GM18507 (cell line): ENCODE results near the gene THSD7B.
"Not testable (repeated sequence)": the region's sequence is repeated elsewhere in the genome, so short reads cannot be mapped to it uniquely, and the experiment has no call there.

Experiments
- DNase-seq: peaks from one replicate; pipeline ENCODE4 v3.0.0; 2011; ENCODE audit warnings: low read depth; ENCODE audit not compliant: insufficient read length; ENCODE audit errors: extremely low spot score
- FAIRE-seq: peaks from 2 replicates; lab custom pipeline; 2011; peaks lifted over from hg19 to GRCh38; lab: Jason Lieb, UNC

Gene THSD7B

GRCh38 chr2:137547842-137548241 is 782.5 kb downstream of the THSD7B start:
- FAIRE-seq (no peak), DNase-seq (no peak)

DNA sequence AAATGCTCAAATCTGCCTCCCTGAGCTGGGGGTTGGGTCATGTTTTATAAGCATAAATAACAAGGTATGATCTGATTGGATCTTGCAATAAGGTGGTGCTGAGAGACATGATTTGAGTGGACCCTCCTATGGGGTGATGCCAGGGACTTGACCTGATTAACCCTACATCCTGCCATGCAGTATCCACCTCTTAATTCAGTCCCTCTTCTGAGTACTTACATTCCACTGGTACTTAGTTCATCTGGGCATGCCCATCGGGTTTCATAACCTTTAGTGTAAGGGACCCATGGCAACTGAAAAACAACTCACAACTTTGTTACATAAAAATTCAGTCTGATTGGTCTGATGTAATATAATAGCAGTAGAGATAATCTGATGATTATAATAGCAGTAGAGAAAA is 801.0 kb downstream of the THSD7B start:
- FAIRE-seq (no peak), DNase-seq (no peak)

- no peak for FAIRE-seq
- DNase-seq: no peak
Observed at GRCh38 chr2:137570484-137570883, 805.1 kb downstream of the THSD7B start.

GRCh38 chr2:137587834-137588233 is 822.5 kb downstream of the THSD7B start:
- DNase-seq, FAIRE-seq: not testable (repeated sequence)

GRCh38 chr2:137588578-137588977 is 823.2 kb downstream of the THSD7B start:
- not testable (repeated sequence) for FAIRE-seq, DNase-seq

DNA sequence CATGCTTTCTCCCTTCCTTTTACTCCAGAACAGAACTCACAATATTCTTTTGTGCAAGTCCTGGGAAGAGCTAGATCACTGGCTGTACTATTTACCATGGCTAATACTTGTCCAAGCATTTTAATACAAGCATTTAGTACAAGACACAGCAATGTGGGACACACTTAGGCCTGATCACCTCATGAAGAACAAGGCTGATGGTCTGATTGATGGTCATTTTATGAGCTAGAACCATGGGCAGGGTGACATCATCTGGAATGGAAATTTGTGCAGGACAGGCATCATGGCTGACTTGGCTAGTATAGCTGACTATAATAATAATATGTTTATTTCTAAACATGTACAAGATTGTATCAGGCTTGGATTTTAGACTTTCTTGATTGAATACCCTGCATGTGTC is 824.8 kb downstream of the THSD7B start:
- FAIRE-seq (no peak), DNase-seq (no peak)

DNA sequence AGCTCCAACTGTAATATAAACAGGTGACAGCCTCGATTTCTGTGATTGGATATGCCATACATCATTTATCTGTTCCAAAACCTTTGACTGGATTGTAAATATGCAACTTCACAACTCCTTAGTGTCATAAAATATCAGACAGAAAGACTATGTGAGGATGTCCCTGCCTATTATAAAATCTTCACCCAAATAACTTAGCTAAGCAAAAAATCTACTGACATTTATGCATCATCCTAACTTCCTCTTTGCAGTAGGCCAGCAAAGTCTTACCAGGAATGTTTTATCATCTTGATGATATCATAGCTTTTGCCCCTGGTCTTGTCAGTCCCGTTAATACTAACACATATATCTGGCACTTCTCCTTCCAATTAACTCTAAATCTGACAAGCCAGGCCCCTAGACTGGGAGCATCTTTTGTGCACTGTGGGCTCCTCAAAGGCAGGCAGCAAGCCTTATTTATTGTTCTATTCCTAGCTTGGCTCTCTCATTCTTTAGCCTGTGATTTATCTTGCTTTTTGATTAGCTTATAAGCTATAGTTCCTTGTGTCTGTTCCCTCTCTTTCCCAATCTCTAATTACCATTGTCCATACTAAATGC is 842.5 kb downstream of the THSD7B start:
- FAIRE-seq: no peak
- DNase-seq: no peak

GRCh38 chr2:137638932-137639331 is 873.6 kb downstream of the THSD7B start:
- FAIRE-seq (no peak), DNase-seq (no peak)

GRCh38 chr2:137644731-137645130 is 879.4 kb downstream of the THSD7B start:
- DNase-seq (no peak), FAIRE-seq (no peak)

DNA sequence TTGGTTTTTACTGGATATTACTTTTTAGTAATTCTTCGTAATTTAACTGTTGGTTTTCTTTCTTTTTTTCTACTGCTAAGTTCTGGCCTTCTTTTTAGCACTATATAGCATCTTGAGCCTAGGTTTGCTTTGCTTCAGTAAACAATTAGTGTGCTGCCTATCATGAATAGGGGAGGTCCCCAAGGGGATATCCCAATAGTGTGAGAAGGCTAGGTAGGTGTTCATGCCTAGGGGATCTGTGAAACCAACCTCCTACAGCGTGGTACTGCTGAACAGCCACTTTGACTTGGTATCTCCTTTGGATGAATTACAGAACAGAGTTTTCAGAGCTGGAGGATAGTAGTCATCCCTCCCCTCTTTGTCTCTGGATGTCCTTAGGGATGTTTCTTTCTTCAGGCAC is 888.7 kb downstream of the THSD7B start:
- no peak for FAIRE-seq
- no peak for DNase-seq

- FAIRE-seq (no peak), DNase-seq (no peak)
Observed at GRCh38 chr2:137655814-137656213, 890.5 kb downstream of the THSD7B start.

GRCh38 chr2:137658433-137658832 is 893.1 kb downstream of the THSD7B start:
- no peak for DNase-seq
- FAIRE-seq: no peak

- DNase-seq: no peak
- no peak for FAIRE-seq
Observed at GRCh38 chr2:137659616-137660015, 894.3 kb downstream of the THSD7B start.

- no peak for FAIRE-seq
- DNase-seq: no peak
Observed at GRCh38 chr2:137670111-137670510, 904.8 kb downstream of the THSD7B start.

DNA sequence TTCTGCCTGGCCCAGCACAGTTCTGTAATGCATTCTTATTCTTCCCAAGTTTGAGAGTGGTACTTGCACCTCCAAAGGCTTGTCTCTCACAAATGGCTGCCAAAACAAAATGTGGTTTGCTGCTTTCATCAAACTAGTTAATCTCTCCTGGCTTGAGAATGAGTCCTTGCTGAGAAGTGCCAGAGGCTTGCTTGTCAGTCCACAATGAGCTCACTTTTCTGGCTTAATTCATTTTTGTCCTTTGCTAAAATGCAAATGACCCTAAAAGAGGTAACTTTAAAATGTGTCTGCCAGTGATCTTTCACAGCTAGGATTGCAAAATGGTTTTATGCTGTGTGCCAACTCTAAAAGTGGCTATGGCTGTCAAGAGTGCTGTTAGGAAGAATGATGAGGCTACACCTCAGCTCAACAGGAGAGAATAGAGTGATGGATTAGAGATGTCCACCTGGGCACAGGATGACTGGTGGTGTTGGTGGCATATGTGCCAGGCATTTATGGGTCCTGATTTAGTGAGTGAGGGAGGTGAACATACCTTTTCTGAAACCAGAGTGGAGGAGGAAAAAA is 907.7 kb downstream of the THSD7B start:
- DNase-seq (no peak), FAIRE-seq (no peak)

GRCh38 chr2:137674991-137675390 is 909.6 kb downstream of the THSD7B start:
- no peak for FAIRE-seq
- DNase-seq: no peak

DNA sequence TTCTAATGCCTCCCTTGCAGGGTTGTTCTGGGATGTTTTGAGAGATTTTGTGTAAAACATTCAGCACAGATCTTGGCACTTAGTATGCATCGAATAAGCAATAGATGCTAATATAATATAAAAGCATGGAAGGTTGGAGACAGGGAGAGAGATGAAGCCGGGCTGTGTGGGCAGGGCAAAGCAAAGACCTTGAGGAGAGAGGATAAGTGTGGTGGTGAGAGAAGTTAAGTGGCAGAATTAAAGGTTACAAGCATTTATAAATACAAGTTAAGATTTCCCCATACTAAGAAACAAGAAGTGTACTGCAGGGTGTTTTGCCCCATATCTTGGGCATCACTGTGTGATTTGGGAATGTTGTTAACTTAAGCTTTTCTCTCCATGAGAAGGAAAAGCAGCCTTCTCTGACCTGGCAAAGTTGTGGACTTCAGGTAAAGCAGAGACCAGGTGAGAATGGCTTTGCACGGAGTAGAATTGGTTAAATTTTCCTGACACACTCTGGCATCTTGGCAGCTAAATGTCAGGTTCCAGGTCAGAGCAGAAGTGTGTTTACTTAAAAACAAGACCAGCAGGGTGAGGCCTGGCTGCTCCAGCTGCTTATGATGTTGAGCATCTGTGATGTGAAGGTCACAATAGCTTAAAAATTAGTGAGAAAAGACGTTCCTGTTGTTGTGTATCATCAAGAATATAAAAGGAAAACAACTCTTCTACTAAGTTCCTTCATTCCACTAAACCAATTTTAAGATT is 910.4 kb downstream of the THSD7B start:
- DNase-seq (no peak), FAIRE-seq (no peak)

GRCh38 chr2:137676346-137676745 is 911.0 kb downstream of the THSD7B start:
- no peak for DNase-seq
- FAIRE-seq: no peak

- DNase-seq: no peak
- no peak for FAIRE-seq
Observed at GRCh38 chr2:137677466-137677865, 912.1 kb downstream of the THSD7B start.

- FAIRE-seq: no peak
Observed at GRCh38 chr2:137689549-137689948, 924.2 kb downstream of the THSD7B start.

GRCh38 chr2:137693534-137693933 is 928.2 kb downstream of the THSD7B start:
- DNase-seq (no peak), FAIRE-seq (no peak)

More at GRCh38 chr2:137689549-137689948, 924.2 kb downstream of the THSD7B start:
- DNase-seq: no peak
